Measurements from ENCODE around the gene TMA7B.

The TMA7B gene

GRCh38 chr22:39954584-39955055 is 5.6 kb upstream of the TMA7B start:
- peak; percentile 29 for DNase-seq

- no peak for DNase-seq
Observed at GRCh38 chr22:39955675-39956074, 4.5 kb upstream of the TMA7B start.

- DNase-seq, result no peak
Observed at GRCh38 chr22:39956932-39957664, 3.1 kb upstream of the TMA7B start.

- DNase-seq, result no peak
Observed at GRCh38 chr22:39958009-39958711, 2.0 kb upstream of the TMA7B start.

- DNase-seq, result no peak
Observed at GRCh38 chr22:39958949-39959639, 1.1 kb upstream of the TMA7B start.

- peak; percentile 27 for DNase-seq
Observed at GRCh38 chr22:39960791-39961746, 872 bp downstream of the TMA7B start.

GRCh38 chr22:39962071-39962470 is 1.9 kb downstream of the TMA7B start:
- DNase-seq, result no peak

GRCh38 chr22:39965748-39966147 is 5.6 kb downstream of the TMA7B start:
- DNase-seq, result no peak

GRCh38 chr22:39966470-39966869 is 6.3 kb downstream of the TMA7B start:
- no peak for DNase-seq

GRCh38 chr22:39967103-39967829 is 7.1 kb downstream of the TMA7B start:
- DNase-seq, result no peak

GRCh38 chr22:39967996-39968972 is 8.1 kb downstream of the TMA7B start:
- no peak for DNase-seq

- no peak for DNase-seq
Observed at GRCh38 chr22:39970742-39971141, 10.5 kb downstream of the TMA7B start.

- DNase-seq, result no peak
Observed at GRCh38 chr22:39972641-39973040, 12.4 kb downstream of the TMA7B start.

- DNase-seq, result no peak
Observed at GRCh38 chr22:39973656-39974055, 13.5 kb downstream of the TMA7B start.

GRCh38 chr22:39974065-39974464 is 13.9 kb downstream of the TMA7B start:
- no peak for DNase-seq

- no peak for DNase-seq
Observed at GRCh38 chr22:39979048-39979447, 18.9 kb downstream of the TMA7B start.

GRCh38 chr22:39979458-39979857 is 19.3 kb downstream of the TMA7B start:
- no peak for DNase-seq

- no peak for DNase-seq
Observed at GRCh38 chr22:39980596-39980995, 20.4 kb downstream of the TMA7B start.

- no peak for DNase-seq
Observed at GRCh38 chr22:39983346-39983745, 23.1 kb downstream of the TMA7B start.

- DNase-seq, result no peak
Observed at GRCh38 chr22:39984006-39984405, 23.8 kb downstream of the TMA7B start.

- no peak for DNase-seq
Observed at GRCh38 chr22:39984746-39985145, 24.5 kb downstream of the TMA7B start.

Data from right hindlimb (tissue), 1 donor.